IPS-18c (cell line): ENCODE measurements around the gene MVB12B.

Experiments used
- H3K4me3 ChIP-seq: 2 replicates; pipeline ENCODE4 v1.7.0; 2013; ENCODE audit warnings: low read depth, mild to moderate bottlenecking, low read length, moderate library complexity; ENCODE audit not compliant: insufficient read depth
- H3K9me3 ChIP-seq: one replicate; pipeline ENCODE4 v1.6.1; 2013; ENCODE audit warnings: mild to moderate bottlenecking, low read length, moderate library complexity; ENCODE audit not compliant: control insufficient read depth, insufficient read depth

The MVB12B gene

DNA sequence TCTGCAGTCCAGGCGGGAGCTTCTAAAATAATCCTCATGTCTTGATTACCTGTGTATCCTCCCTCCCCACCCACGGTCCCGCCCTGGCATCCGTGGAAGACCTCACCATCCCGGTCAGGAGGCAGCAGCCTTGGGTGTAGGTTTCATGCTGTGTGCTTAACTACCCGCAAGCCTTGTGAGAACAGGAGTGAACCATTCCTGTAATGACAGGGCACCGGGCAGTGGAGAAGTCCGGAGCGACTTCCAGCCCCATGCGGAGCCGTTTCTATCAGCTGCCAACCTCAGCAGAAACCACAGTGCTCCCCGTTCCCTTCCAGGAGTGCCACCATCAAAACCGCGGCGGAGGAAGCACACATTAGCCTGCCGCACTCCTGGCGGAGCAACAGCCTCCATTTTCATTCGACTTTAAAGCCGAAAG is 163.6 kb downstream of the MVB12B start:
- Histone ChIP-seq H3K9me3 (no peaks in the 10 kb centered on the region), H3K4me3 (no peak overlapping the region)

DNA sequence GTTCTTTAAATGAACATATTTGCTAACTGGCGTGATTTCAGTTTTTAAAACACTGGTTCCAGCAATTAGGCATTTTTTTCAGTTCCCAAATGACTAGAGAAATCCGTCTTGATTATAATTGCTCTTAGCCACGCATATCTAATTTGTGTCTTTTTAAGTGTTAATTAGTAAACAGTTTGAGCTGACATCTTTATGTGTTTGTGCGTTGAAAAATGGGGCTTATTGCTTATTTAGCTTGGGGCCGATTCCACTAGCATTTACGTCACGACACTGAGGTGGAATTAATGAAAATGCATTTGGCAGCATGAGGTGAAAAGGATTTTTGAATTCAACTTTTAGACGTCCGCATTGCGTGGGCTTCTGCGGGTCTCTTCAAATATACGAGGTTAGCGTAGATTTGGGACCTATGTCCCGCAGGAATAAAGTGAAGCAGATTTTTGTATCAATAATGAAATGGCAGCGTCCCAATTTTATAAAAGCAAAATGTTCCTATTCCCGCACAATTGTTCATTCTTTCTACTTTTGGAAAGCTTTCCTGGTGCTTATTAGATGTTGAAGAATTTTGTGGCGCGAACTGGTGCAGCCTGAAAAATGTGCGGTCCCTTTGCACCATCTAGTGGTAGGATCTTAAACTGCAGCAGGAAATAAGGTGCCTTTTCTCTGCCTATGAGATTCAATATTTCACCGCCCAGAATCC is 164.4 kb downstream of the MVB12B start:
- no peak overlapping the region for H3K4me3 ChIP-seq
- H3K9me3 ChIP-seq: no peaks in the 10 kb centered on the region

DNA sequence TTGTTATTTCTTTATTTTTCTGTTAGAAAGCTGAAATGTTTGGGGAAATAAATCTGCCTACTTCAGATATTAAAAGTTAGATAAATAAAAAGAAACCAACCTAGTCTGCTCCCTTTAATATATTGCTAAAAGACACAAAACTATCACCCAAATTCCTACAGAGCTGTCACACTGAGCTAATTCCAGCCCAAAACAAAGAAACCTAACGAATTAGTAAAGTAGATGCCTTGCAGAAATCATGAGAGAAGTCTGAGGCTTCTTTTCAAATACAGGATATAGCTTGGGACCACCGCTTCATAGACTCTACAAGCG is 164.9 kb downstream of the MVB12B start:
- H3K4me3 ChIP-seq: no peak overlapping the region
- H3K9me3 ChIP-seq: no peaks in the 10 kb centered on the region

DNA sequence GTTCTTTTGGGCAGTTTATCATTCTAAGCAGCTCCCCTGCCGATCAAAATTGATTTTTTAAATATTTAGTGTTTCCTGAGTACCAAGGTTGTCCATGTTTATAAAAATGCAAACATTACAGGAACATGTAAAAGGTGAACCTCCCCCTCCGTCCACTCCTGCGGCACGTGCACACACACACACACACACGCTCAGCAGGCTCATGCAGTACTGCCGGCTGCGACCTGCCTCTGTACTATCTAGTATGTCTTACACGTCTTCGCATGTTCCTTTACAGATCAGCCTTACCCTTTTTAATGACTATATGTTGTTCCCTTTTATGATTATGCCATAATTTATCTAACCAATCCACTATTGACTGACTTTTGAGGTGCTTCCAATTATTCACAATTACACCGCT is 165.3 kb downstream of the MVB12B start:
- H3K4me3 ChIP-seq: no peak overlapping the region
- no peaks in the 10 kb centered on the region for H3K9me3 ChIP-seq

DNA sequence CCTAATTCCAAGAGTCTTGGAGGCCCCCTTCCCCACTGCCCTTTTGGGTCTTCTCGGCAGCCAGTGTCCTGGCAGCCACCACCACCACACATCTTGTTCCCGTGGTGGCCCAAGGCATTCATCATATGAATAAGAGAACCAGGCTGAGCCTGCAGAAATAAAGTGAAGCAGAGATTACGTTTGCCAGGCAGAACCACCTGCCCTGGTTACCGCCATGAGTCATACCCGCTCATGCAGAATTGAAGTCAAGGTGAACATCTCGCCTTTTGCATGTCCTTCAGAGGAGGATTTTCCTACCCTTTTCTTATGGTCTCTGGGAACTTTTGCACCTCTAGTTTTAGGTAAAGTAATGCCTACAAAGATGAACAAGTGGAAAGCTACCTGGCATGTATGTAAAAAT is 167.6 kb downstream of the MVB12B start:
- Histone ChIP-seq H3K9me3 (no peaks in the 10 kb centered on the region), H3K4me3 (no peak overlapping the region)

DNA sequence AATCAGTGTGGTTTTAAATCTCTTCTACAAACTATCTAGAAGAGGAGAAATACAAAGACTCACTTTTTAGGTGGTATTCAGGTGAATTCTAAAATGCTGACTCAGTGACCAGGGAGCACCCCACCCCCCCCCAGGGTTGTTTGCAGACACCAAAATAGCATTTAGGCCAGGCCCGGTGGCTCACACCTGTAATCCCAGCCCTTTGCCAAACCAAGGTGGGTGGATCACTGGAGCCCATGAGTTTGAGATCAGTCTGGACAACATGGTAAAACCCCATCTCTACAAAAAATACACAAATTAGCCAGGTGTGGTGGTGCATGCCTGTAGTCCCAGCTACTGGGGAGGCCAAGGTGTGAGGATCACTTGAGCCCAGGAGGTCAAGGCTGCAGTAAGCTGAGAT is 168.1 kb downstream of the MVB12B start:
- H3K4me3 ChIP-seq: no peak overlapping the region
- no peaks in the 10 kb centered on the region for H3K9me3 ChIP-seq

DNA sequence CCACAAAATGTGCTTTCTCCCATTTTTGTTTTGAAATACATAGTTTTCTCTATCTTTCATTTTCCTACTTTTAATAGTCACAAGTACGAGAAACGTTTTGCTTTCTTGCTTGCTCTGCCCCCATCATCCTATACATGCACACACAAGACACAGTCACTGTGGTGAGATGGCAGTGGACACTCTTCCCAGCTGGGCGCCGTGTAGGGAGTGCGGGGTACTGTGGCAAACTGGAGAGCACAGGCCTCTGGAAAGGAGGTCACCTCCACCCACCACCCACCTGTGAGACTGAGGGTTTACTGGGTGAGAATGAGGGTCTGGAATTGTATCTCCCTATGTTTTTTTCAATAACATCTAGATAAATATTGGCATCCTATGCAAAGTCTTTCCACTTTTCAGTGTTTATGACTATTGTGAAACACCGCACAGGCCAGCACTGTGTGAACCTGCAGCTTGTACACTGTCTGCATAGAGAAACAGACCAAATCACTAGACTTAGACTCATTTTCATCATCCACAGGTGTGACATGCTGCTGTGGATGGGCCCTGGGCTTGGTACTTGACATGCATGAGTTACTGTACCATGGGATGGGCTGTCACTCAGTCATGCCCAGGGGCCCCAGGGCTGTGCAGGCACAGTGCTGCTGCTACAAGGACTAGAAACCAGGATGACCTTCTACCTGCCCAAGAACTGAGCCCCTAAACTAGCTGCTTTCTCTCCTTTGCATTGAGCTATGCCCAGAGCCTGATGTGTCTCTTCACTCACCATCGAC is 169.0 kb downstream of the MVB12B start:
- Histone ChIP-seq H3K4me3 (no peak overlapping the region), H3K9me3 (no peaks in the 10 kb centered on the region)

DNA sequence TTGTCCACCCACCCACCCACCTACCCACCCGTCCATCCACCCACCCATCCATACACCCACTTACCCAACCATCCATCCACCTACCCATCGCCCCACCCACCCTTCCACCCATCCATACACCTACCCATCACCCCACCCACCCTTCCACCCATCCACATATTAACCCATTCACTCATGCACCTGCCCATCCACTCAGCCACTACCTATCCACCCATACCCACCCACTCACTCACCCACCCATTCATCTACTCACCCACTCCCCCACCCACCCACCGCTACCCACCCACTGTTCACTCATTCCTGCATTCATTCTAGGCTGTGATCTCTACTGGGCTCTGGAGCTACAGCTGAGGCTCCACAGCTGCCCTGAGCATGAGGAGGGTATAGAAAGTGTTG is 169.6 kb downstream of the MVB12B start:
- Histone ChIP-seq H3K4me3 (no peak overlapping the region), H3K9me3 (no peaks in the 10 kb centered on the region)

DNA sequence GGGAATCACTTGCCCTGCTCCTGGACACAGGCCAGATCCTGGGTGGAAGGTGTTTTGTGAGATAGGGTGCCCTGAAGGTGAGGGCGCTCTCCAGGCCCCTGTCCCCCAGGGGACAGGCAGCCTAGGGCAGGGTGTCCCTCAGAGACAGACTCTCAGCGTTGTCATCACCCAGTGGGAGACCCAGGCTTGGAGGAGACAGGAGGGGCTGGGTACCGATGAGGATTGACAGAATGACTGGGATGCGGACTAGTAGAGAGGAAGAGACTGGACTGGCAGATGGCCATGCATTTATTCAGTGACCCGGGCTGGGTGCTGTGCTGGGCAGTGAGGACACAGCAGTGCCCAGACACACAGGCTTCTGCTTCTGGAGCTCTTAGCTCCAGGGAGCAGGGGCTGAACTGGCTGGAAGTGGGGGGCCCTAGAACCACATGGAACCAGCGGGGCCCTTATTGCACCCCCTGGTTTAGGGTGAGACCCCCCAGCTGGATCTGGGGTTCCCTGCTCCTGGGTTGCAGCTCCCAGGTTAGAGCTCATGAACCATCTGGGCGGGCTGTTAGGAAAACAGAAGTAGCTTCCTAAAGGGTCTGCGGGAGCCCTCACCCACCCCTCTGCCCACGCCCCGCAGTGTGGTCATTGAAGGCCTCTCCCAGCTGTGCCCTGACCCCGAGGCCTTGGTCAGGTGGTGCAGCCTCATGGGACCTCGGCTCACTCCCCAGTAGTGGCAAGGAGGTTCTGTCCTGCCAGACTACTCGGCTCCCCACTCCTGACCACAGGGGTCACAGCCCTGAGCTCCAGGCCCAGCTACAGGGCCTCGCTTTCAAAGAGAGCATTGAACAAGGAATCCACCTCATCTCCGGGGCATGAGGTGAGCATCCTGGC is 170.4 kb downstream of the MVB12B start:
- H3K4me3 ChIP-seq: no peak overlapping the region
- no peaks in the 10 kb centered on the region for H3K9me3 ChIP-seq

DNA sequence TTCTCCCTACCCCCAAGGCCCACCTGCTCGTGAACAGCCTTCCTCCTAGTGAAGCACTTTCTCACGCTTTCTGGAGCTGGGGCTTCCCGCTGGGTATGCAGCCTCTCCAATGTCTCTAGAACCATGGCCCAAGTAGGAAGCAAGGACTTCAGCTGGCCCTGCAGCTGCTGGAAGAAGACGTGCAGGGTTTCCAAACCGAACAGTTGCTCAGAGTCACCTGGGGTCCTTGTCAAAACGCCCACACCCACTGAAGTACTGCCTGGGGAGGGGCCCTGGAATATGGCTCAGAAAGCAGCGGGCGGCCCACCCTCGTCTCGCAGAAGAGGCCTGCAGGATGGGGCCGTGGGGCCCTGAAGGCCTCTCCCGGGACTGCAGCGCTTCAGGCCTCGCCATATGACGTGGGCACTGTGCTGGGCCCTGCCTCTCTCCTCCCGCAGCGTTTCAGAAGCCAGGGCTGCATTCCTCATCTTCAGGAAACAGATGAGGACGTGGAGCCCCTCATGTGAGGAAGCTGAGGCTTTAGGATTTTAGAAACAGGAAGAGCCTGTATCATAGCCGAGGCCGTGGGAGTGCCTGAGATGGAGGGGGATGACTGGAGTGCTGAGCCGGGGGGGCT is 171.1 kb downstream of the MVB12B start:
- Histone ChIP-seq H3K4me3 (no peak overlapping the region), H3K9me3 (no peaks in the 10 kb centered on the region)

DNA sequence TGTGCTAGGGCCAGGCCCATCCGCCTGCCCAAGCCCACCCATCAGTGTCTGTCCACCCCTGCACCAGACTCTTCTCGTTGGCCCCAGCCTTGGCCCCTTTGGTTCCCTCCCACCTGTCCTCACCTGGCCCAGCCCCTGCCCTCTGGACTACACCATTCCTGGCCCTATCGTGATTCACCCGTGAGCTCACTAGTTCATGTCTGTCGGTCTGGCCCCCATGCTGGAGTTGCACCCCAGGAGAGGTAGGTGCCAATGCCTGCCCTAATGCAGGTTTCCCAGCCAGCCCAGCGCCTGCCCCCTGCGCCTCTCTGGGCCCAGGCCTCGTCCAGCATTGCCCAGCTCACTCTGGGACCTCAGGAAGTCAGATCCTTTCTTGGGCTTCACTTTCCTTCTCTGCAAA is 171.7 kb downstream of the MVB12B start:
- Histone ChIP-seq H3K9me3 (no peaks in the 10 kb centered on the region), H3K4me3 (no peak overlapping the region)

DNA sequence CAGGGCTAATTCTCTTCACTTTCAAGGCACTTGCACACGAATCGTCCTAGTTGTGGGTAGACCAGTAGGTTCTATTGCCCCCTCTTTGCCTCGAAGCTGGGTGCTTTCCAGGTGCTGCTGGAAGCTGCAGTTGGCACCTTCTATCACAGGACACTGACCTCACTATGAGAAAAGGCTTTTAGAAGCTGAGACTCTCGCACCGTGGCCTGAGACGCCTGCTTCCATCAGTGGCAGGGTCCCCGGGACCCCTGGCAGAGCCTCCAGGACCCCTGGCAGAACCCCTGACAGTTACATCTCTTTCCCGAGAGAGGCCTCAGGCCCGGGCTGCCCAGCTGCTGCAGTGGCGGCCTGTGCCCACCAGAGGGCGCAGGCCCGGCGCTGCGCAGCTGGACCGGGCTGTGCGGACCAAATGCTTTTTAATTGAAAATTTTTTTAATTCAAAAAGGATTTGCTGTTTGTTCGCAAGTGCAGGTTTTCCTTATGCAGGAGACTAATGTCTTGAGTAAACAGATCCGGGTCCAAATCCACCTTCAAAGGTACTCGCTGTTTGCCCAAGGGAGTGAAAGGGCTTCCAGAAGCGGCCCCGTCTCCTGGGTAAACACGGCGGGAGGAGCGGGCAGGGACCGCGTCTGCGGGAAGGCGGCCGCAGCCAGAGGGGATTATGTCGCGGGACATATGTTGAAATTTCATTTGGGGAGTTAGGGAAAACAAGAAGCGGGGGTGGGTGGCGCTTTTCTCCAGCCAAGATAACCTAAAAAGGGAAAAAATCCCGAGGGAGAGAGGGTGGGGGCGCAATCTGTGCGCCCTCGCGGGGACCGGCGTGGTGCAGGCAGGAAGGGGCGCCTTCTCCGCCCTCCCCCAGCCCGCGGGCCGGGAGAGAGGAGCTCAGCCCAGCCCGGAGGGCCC is 172.6 kb downstream of the MVB12B start:
- Histone ChIP-seq H3K4me3 (peak overlapping the region; percentile 57), H3K9me3 (no peaks in the 10 kb centered on the region)

DNA sequence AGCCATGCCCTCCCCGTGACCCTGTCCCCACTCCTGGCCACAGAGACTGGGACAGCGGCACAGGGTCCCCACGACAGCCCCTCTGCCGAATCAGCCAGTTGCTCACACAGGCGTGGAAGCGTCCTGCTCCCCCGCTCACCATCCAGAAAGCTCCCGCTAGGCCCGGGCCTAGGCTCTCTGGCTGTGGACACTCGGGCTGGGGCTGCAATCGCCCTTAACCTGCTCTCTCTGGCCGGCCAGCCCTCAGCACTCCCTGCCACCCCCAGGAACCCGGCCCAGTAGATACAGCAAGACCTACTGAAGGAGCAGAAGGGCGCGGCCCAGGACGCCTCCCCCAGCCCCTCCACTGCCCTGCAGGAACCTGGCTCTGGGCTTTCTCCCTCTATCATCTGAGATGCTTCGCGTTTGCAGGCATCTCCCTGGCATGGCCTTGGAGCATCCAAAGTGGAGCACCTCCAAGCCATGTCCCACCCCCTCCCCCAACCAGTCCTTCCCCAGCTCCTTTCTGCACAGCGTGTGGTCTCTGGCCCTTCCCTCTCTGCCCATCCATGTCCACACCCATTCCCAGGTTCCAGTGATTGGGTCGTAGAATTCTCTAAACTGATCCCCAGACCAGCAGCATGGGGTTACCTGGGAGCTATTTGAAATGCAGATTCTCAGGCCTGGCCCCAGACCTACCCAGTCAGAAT is 173.4 kb downstream of the MVB12B start:
- Histone ChIP-seq H3K9me3 (no peaks in the 10 kb centered on the region), H3K4me3 (peak overlapping the region; percentile 57)

DNA sequence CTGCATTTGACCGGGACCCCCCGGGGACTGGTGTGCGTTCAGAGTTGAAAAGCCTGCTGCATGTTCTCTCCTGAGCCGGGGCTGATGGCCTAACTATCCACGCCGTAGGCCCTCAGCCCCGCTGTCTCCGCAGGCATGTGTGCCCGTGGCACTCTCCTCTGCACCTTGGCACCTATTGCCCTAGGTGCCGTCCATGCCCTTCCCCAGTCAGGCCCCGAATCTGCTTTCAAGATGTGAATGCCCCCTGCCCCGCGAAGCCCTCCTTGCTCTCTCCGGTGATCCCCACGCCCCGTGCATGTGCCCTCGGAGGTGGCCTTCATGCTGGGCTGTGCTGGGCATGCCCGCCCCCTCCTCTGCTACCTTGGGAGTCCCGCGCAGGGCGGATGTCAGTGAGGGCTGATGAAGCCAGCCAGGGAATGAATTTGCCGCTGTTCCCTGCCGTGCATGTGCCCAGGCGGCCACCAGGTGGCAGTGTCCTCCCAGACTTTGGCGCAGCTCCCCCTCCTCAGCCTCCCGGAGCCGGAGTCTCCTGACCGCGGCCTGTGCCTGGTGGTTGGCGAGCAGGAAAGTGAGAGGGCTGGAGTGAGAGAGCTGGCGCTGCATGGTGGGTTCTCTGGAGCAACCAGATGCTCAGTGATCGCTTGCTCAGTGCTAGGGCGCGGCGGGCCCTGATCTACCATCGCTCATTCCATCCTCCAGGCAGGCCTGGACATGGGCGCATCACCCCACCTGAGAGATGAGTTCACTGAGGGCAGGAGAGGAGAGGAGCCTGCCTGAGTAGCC is 174.2 kb downstream of the MVB12B start:
- Histone ChIP-seq H3K4me3 (peak overlapping the region; percentile 46), H3K9me3 (no peaks in the 10 kb centered on the region)

DNA sequence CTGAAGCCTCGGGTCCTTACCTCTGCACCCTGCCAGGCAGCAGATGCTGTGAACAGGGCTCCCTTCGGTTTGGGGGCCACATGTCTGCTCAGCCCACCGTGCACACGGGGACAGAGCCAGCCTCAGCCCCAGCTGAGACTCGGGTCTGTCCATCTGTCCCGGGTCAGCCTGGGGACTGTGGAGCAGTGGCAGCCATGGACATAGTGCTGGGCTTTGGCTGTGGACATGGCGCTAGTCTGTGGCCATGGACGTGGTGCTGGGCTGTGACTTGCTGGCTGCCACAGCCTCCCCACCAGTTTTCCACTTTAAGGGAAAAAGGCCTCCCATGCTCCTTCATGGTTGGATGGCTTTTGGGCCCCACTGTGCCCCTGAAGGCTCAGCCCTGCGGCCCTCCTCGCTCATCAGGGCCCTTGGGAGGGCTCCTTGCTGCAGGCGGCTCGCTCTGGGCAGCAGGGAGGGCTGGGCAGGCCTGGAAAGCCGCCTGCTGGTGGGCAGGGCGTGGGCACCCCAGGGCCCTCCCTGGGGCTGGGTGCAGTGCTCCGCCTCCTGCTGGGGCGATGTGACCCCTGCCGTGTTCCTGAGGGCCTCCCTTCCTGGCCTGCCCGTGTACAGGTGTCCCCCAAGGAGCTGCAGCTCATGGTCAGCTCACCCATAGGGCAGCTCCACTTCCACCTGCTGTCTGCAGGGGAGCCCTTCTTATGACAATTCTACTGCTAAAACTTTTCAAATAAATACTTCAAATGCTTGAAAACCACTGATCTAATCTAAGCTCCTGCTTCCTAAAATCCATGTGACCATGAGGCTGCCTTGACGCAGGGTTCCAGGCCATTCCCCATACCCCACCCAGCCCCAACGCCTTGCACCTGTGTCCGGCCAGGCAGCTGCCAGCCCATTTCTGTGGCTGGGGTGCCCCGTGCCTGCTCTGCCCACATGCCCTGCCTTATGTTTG is 175.0 kb downstream of the MVB12B start:
- no peaks in the 10 kb centered on the region for H3K9me3 ChIP-seq
- H3K4me3 ChIP-seq: no peak overlapping the region
